OCI-LY1 (cell line): ENCODE results near the gene RELA.

Source experiments
- H2AFZ ChIP-seq: fragments of 200-600 bp; sonication (generic), shearing (Covaris generic); 2 replicates; pipeline ENCODE4 v1.6.0; 2014; ENCODE audit warnings: antibody characterized with exemption, mild to moderate bottlenecking, low read length
- H3F3A ChIP-seq: fragments of 200-600 bp; sonication (generic), shearing (Covaris generic); 2 replicates; pipeline ENCODE4 v1.6.0; 2014; ENCODE audit warnings: mild to moderate bottlenecking, antibody characterized with exemption, low read length, moderate library complexity; ENCODE audit not compliant: insufficient read depth
- H3K27ac ChIP-seq: fragments of 200-600 bp; sonication (generic); 2 replicates; pipeline ENCODE4 v1.5.1; 2014; ENCODE audit warnings: low read length, mixed run types, mild to moderate bottlenecking, low read depth; ENCODE audit not compliant: poor library complexity, severe bottlenecking
- H3K27me3 ChIP-seq: fragments of 200-600 bp; sonication (generic); 2 replicates; pipeline ENCODE4 v1.6.0; 2014; ENCODE audit warnings: antibody characterized with exemption, mild to moderate bottlenecking, low read length, moderate library complexity; ENCODE audit not compliant: insufficient read depth
- H3K36me3 ChIP-seq: fragments of 200-600 bp; sonication (generic); 2 replicates; pipeline ENCODE4 v1.6.1; 2014; ENCODE audit warnings: mild to moderate bottlenecking, antibody characterized with exemption, low read length, moderate library complexity, mixed read lengths; ENCODE audit not compliant: insufficient read depth
- H3K4me1 ChIP-seq: fragments of 200-600 bp; sonication (generic); 2 replicates; pipeline ENCODE4 v1.5.1; 2014; ENCODE audit warnings: mild to moderate bottlenecking, low read length, moderate library complexity; ENCODE audit not compliant: insufficient read depth, severe bottlenecking
- H3K4me2 ChIP-seq: fragments of 200-600 bp; sonication (generic), shearing (Covaris generic); 2 replicates; pipeline ENCODE4 v1.6.1; 2014; ENCODE audit warnings: low read length
- H3K4me3 ChIP-seq: fragments of 200-600 bp; sonication (generic); 2 replicates; pipeline ENCODE4 v1.5.1; 2014; ENCODE audit warnings: low read length, low read depth, mild to moderate bottlenecking, mixed read lengths; ENCODE audit not compliant: poor library complexity, severe bottlenecking
- H3K79me2 ChIP-seq: fragments of 200-600 bp; shearing (Covaris generic); 2 replicates; pipeline ENCODE4 v1.6.1; 2016; ENCODE audit warnings: mixed run types, low read length, mixed read lengths; ENCODE audit not compliant: insufficient read depth
- H3K9ac ChIP-seq: fragments of 200-600 bp; sonication (generic), shearing (Covaris generic); 2 replicates; pipeline ENCODE4 v1.6.1; 2014; ENCODE audit warnings: mild to moderate bottlenecking, low read length, mixed read lengths
- H3K9me2 ChIP-seq: fragments of 200-600 bp; sonication (generic), shearing (Covaris generic); 2 replicates; pipeline ENCODE4 v1.6.1; 2014; ENCODE audit warnings: low read depth, mild to moderate bottlenecking, low read length, mixed read lengths
- H3K9me3 ChIP-seq: fragments of 200-600 bp; shearing (Covaris generic); 2 replicates; pipeline ENCODE4 v1.6.1; 2014; ENCODE audit warnings: low read length, mixed read lengths
- H4K20me1 ChIP-seq: fragments of 200-600 bp; sonication (generic), shearing (Covaris generic); 2 replicates; pipeline ENCODE4 v1.6.0; 2016; ENCODE audit warnings: mild to moderate bottlenecking, low read length; ENCODE audit not compliant: insufficient read depth
- EZH2 ChIP-seq: fragments of 200-600 bp; sonication (generic), shearing (Covaris generic); IDR thresholded peaks from 2 replicates; pipeline ENCODE4 v1.8.0; 2017; ENCODE audit warnings: borderline replicate concordance, mixed run types, mild to moderate bottlenecking, antibody characterized with exemption, low read length, moderate library complexity, mixed read lengths
- TF ChIP-seq, protein P1 (sequence below): fragments of 200-600 bp; sonication (generic), shearing (Covaris generic); IDR thresholded peaks from 2 replicates; pipeline ENCODE4 v1.5.1; 2017; ENCODE audit warnings: mild to moderate bottlenecking, antibody characterized with exemption, low read length, moderate library complexity, mixed read lengths

Gene RELA

DNA sequence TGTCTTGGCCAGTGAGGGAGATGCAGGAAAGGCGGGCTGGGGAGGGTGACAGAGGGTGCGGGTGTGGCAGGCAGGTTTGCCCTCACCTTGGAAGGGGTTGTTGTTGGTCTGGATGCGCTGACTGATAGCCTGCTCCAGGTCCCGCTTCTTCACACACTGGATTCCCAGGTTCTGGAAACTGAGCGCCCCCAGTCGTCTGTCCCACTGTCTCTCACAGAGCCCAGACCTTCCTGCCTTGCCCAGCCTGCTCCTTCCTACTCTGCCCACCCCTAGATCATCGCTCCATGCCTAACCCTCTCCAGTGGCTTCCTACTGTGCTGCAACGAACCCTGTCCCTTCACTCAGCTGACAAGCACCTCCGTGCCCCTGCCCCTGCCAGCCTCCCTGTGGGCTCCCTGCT lies 2.7 kb downstream of the RELA start:
- Histone ChIP-seq H3K9ac (no peak overlapping the region), H2AFZ (no peak overlapping the region), H3K27me3 (no peaks in the 10 kb centered on the region), H3K9me2 (no peaks in the 10 kb centered on the region), H3K27ac (no peak overlapping the region), H3K4me2 (no peak overlapping the region), H3K36me3 (peaks cover 64% of the 10 kb centered on the region), H3F3A (no peaks in the 10 kb centered on the region), H3K9me3 (no peaks in the 10 kb centered on the region), H3K4me1 (peaks cover 19% of the 10 kb centered on the region), H4K20me1 (no peaks in the 10 kb centered on the region), H3K79me2 (peaks cover 9% of the 10 kb centered on the region), H3K4me3 (no peak overlapping the region)
- TF ChIP-seq, protein P1, sequence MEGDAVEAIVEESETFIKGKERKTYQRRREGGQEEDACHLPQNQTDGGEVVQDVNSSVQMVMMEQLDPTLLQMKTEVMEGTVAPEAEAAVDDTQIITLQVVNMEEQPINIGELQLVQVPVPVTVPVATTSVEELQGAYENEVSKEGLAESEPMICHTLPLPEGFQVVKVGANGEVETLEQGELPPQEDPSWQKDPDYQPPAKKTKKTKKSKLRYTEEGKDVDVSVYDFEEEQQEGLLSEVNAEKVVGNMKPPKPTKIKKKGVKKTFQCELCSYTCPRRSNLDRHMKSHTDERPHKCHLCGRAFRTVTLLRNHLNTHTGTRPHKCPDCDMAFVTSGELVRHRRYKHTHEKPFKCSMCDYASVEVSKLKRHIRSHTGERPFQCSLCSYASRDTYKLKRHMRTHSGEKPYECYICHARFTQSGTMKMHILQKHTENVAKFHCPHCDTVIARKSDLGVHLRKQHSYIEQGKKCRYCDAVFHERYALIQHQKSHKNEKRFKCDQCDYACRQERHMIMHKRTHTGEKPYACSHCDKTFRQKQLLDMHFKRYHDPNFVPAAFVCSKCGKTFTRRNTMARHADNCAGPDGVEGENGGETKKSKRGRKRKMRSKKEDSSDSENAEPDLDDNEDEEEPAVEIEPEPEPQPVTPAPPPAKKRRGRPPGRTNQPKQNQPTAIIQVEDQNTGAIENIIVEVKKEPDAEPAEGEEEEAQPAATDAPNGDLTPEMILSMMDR = no peak
- no peak for TF ChIP-seq EZH2

- Histone ChIP-seq H3K9ac (no peak overlapping the region), H3K36me3 (peaks cover 80% of the 10 kb centered on the region), H3K9me3 (no peaks in the 10 kb centered on the region), H3K4me2 (no peak overlapping the region), H3K4me3 (no peak overlapping the region), H3K4me1 (peaks cover 16% of the 10 kb centered on the region), H2AFZ (no peak overlapping the region), H3K9me2 (no peaks in the 10 kb centered on the region), H4K20me1 (no peaks in the 10 kb centered on the region), H3K27ac (no peak overlapping the region), H3F3A (no peaks in the 10 kb centered on the region), H3K27me3 (no peaks in the 10 kb centered on the region), H3K79me2 (peaks cover 9% of the 10 kb centered on the region)
- TF ChIP-seq EZH2 = no peak
- TF ChIP-seq, protein P1 = no peak
Observed at GRCh38 chr11:65658174-65659021, 4.3 kb downstream of the RELA start.

- Histone ChIP-seq H3K27ac (no peak overlapping the region), H3K4me1 (peaks cover 25% of the 10 kb centered on the region), H3K4me3 (no peak overlapping the region), H3K79me2 (peaks cover 8% of the 10 kb centered on the region), H2AFZ (no peak overlapping the region), H3F3A (no peaks in the 10 kb centered on the region), H3K27me3 (no peaks in the 10 kb centered on the region), H3K36me3 (peaks cover 81% of the 10 kb centered on the region), H3K9ac (no peak overlapping the region), H3K4me2 (no peak overlapping the region), H4K20me1 (no peaks in the 10 kb centered on the region), H3K9me2 (no peaks in the 10 kb centered on the region), H3K9me3 (no peaks in the 10 kb centered on the region)
- TF ChIP-seq, protein P1 = no peak
- no peak for TF ChIP-seq EZH2
Observed at GRCh38 chr11:65657426-65657825, 5.3 kb downstream of the RELA start.
